Smooth muscle cell (in vitro differentiated cells): ENCODE data around the gene RABGAP1L. TPM values are rescaled to one million over a fixed set of nuclear protein-coding genes. Genes with fewer than 3 reads are reported as not detected.

Source experiments
- DNase-seq: peaks from one replicate; lab custom pipeline; 2025; ENCODE audit not compliant: unreplicated experiment; lab: John Stamatoyannopoulos, UW
- H2AFZ ChIP-seq: fragments of 200-600 bp; sonication (generic); 2 replicates; pipeline ENCODE4 v1.6.0; 2016; ENCODE audit warnings: antibody characterized with exemption, low read depth, mild to moderate bottlenecking
- H3F3A ChIP-seq: fragments of 200-600 bp; sonication (generic); 2 replicates; pipeline ENCODE4 v1.6.0; 2017; ENCODE audit warnings: antibody characterized with exemption, low read depth
- H3K27ac ChIP-seq: fragments of 200-600 bp; sonication (generic); 2 replicates; pipeline ENCODE4 v1.5.1; 2016; ENCODE audit warnings: low read depth, mild to moderate bottlenecking
- H3K27me3 ChIP-seq: fragments of 200-600 bp; sonication (generic); 2 replicates; pipeline ENCODE4 v1.6.1; 2016; ENCODE audit warnings: low read depth, mild to moderate bottlenecking
- H3K36me3 ChIP-seq: fragments of 200-600 bp; sonication (generic); 2 replicates; pipeline ENCODE4 v1.5.1; 2016; ENCODE audit warnings: low read depth
- H3K4me1 ChIP-seq: fragments of 200-600 bp; sonication (generic); 2 replicates; pipeline ENCODE4 v1.5.1; 2016; ENCODE audit warnings: low read depth
- H3K4me2 ChIP-seq: fragments of 200-600 bp; sonication (generic); 2 replicates; pipeline ENCODE4 v1.6.0; 2016; ENCODE audit warnings: mild to moderate bottlenecking
- H3K4me3 ChIP-seq: fragments of 200-600 bp; sonication (generic); 2 replicates; pipeline ENCODE4 v1.5.1; 2016; ENCODE audit warnings: mild to moderate bottlenecking
- H3K79me2 ChIP-seq: fragments of 200-600 bp; sonication (generic); 2 replicates; pipeline ENCODE4 v1.6.0; 2016; ENCODE audit warnings: low read depth, mild to moderate bottlenecking
- H3K9ac ChIP-seq: fragments of 200-600 bp; sonication (generic); 2 replicates; pipeline ENCODE4 v1.6.0; 2016; ENCODE audit warnings: low read depth
- H3K9me3 ChIP-seq: fragments of 200-600 bp; sonication (generic); replicated peaks from 2 replicates; pipeline ENCODE4 v1.5.1; 2016; ENCODE audit warnings: low read depth
- H4K20me1 ChIP-seq: fragments of 200-600 bp; sonication (generic); 2 replicates; pipeline ENCODE4 v1.6.0; 2016; ENCODE audit warnings: low read depth
- WGBS: methylation state at CpG from one replicate; pipeline ENCODE4 v1.1.7; 2016; ENCODE audit warnings: low lambda C conversion rate; 5-methylcytosine and 5-hydroxymethylcytosine counted together
- polyA plus RNA-seq: library from polyadenylated mRNA; unstranded; fragments of >200 nt; fragmentation: Nextera tagmentation; extraction: Ambion mirVana; gene quantifications from 2 replicates; pipeline ENCODE4 v1.2.1, GENCODE V29; 2016
- total RNA-seq: library from RNA; depleted of rRNA; stranded (reverse); fragments of >200 nt; gene quantifications from 2 replicates; pipeline ENCODE4 v1.2.3, GENCODE V29; 2014
- TF ChIP-seq, protein P1 (sequence below): fragments of 200-600 bp; sonication (generic); IDR thresholded peaks from 2 replicates; pipeline ENCODE4 v1.5.1; 2017; ENCODE audit warnings: borderline replicate concordance, mild to moderate bottlenecking, antibody characterized with exemption; ENCODE audit not compliant: insufficient read depth, poor library complexity, severe bottlenecking

RABGAP1L gene
- total and polyA plus RNA-seq, 2 experiments from 2014 or later: 4.8 to 24.7 TPM

DNA sequence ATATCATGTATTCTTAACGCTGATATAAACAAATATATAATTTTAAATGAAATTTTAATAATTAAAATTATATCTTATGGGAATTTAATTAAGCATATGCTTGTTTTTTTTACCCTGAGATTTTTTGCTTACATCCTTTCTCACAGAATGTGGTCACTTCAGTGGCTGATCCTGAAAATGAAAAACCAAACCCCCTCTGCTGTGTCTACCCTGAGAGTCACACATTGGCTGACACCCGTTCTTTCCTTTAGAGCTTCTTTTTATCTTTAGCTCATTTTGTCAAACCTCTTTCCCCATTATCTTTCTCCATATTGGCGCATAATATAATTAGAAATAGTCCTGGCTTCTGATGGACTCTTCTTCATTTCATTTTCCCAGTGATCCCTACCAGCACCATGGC is 829.7 kb downstream of the RABGAP1L start:
- H2AFZ ChIP-seq: no peak overlapping the region

DNA sequence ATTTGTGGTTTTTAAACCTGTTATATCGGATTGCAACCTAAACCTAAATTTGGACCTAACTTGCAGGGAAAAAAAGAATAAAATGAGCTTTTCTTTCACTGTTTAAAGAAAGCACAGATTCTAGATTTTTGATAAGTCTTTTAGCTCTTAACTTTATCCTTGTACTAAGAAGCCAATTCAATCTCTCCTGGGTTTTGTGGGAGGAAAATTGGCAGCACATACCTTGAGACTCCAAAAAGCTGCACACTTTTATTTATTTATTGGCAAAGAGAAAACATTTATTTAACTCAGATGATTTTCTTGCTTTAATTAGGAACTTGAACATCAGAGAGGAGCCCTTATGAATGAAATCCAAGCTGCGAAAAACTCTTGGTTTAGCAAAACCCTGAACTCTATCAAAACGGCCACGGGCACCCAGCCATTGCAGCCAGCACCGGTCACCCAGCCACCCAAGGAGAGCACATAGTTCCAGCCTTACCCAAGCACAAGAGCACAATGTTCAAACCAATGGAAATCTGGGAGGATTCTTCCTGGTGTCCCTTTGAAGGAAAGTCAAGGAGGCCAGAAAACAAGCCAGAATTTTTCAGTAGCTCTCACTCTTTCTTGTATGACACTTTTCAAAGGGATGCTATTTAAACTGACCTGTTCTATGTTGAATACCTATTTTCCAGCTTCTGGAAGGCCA is 830.4 kb downstream of the RABGAP1L start:
- no peak for DNase-seq
- Histone ChIP-seq H3K27ac (no peak overlapping the region), H3K79me2 (no peaks in the 10 kb centered on the region), H3K9me3 (no peaks in the 10 kb centered on the region), H3K36me3 (no peaks in the 10 kb centered on the region), H4K20me1 (no peaks in the 10 kb centered on the region), H2AFZ (no peak overlapping the region), H3K4me3 (no peak overlapping the region), H3F3A (no peaks in the 10 kb centered on the region), H3K27me3 (no peaks in the 10 kb centered on the region), H3K4me1 (no peaks in the 10 kb centered on the region), H3K4me2 (no peak overlapping the region), H3K9ac (no peak overlapping the region)
- TF ChIP-seq, protein P1, sequence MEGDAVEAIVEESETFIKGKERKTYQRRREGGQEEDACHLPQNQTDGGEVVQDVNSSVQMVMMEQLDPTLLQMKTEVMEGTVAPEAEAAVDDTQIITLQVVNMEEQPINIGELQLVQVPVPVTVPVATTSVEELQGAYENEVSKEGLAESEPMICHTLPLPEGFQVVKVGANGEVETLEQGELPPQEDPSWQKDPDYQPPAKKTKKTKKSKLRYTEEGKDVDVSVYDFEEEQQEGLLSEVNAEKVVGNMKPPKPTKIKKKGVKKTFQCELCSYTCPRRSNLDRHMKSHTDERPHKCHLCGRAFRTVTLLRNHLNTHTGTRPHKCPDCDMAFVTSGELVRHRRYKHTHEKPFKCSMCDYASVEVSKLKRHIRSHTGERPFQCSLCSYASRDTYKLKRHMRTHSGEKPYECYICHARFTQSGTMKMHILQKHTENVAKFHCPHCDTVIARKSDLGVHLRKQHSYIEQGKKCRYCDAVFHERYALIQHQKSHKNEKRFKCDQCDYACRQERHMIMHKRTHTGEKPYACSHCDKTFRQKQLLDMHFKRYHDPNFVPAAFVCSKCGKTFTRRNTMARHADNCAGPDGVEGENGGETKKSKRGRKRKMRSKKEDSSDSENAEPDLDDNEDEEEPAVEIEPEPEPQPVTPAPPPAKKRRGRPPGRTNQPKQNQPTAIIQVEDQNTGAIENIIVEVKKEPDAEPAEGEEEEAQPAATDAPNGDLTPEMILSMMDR: no peak
- 95% methylated on average over 5 of the region's 5 CpGs for WGBS

More for the DNA sequence above, 829.7 kb downstream of the RABGAP1L start:
- TF ChIP-seq, protein P1: no peak
- H3K36me3 ChIP-seq: no peaks in the 10 kb centered on the region
- no peak overlapping the region for H3K9ac ChIP-seq
- H3K4me2 ChIP-seq: no peak overlapping the region
- no peaks in the 10 kb centered on the region for H3K9me3 ChIP-seq
- no peak overlapping the region for H3K27ac ChIP-seq
- H3K4me1 ChIP-seq: no peaks in the 10 kb centered on the region
- no peaks in the 10 kb centered on the region for H3F3A ChIP-seq
- H3K79me2 ChIP-seq: no peaks in the 10 kb centered on the region
- no peaks in the 10 kb centered on the region for H3K27me3 ChIP-seq
- H3K4me3 ChIP-seq: no peak overlapping the region
- no peak for DNase-seq
- H4K20me1 ChIP-seq: no peaks in the 10 kb centered on the region
- 92% methylated on average over 3 of the region's 3 CpGs for WGBS

DNA sequence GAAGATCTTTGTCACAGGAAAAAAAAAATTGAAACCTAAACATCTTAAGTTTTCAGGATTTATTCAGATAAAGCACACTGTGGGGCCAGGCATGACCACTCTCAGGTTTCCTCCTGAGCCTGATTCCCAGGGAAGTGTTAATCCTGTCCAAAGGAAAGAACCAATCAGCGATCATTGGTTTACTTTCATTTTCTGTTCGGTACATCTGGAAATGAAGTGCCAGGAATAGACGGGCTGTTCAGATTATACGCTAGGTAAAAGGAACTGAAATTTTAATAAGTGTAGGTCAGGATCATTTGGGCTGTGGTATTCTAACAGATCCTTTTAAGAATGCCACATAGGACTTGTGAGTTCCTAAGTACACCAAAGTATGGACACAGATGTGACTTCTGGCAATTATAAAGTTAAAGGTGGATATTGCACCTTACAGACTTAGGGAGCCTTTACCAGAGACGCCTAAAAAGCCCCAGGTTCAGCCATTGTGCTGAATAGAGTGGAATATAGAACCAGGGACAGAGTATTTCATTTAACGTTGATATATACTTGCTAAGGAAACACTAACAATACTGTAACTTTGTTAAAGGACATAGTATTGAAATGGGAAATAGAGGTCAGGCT is 831.2 kb downstream of the RABGAP1L start:
- Histone ChIP-seq H3K79me2 (no peaks in the 10 kb centered on the region), H3K27ac (no peak overlapping the region), H3K4me3 (no peak overlapping the region), H2AFZ (no peak overlapping the region), H3K4me1 (no peaks in the 10 kb centered on the region), H4K20me1 (no peaks in the 10 kb centered on the region), H3K9ac (no peak overlapping the region), H3K36me3 (no peaks in the 10 kb centered on the region), H3K27me3 (no peaks in the 10 kb centered on the region), H3F3A (no peaks in the 10 kb centered on the region), H3K9me3 (no peaks in the 10 kb centered on the region), H3K4me2 (no peak overlapping the region)
- TF ChIP-seq, protein P1: no peak
- no peak for DNase-seq
- WGBS: 93% methylated on average over 6 of the region's 6 CpGs
